Esophagus squamous epithelium (tissue), 4 donors: ENCODE measurements around the gene CNTNAP4.

Experiments
- POLR2A ChIP-seq, 4 donors: fragments of 450-650 bp; IDR thresholded peaks; one replicate each; pipeline ENCODE4 v1.6.1; 2017; ENCODE audit warnings: antibody characterized with exemption in 4 of 4, mild to moderate bottlenecking in 4 of 4, moderate library complexity in 3 of 4
- TF ChIP-seq, protein P1 (sequence below), 6 experiments: fragments of 450-650 bp in 4 of 6; fragments of 200-600 bp in 2 of 6; sonication (generic) in 2 of 6; IDR thresholded peaks; one replicate each; pipeline ENCODE4 v1.5.1; 2016 to 2019; ENCODE audit warnings: antibody characterized with exemption in 6 of 6, mild to moderate bottlenecking in 4 of 6, moderate library complexity in 4 of 6

DNA sequence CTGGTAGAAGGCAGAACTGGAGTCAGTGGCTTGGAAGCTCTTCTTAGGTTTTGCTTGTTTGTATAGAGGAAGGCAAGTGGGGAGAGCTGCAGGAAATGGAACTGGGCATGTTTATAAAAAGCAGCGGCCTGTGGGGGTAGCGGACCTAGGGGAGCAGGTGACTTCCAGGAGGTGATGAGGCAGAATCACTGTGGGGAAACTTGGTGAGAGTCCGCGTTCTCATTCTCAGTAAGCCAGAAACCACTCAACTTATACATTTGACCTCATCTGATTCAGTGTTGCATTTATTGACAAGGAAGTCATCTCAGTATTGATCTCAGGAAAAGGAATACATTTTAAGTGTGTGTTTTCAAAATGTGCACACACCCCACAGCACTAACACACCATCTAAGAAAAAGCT, 299.8 kb downstream of the CNTNAP4 start:
- TF ChIP-seq, protein P1, sequence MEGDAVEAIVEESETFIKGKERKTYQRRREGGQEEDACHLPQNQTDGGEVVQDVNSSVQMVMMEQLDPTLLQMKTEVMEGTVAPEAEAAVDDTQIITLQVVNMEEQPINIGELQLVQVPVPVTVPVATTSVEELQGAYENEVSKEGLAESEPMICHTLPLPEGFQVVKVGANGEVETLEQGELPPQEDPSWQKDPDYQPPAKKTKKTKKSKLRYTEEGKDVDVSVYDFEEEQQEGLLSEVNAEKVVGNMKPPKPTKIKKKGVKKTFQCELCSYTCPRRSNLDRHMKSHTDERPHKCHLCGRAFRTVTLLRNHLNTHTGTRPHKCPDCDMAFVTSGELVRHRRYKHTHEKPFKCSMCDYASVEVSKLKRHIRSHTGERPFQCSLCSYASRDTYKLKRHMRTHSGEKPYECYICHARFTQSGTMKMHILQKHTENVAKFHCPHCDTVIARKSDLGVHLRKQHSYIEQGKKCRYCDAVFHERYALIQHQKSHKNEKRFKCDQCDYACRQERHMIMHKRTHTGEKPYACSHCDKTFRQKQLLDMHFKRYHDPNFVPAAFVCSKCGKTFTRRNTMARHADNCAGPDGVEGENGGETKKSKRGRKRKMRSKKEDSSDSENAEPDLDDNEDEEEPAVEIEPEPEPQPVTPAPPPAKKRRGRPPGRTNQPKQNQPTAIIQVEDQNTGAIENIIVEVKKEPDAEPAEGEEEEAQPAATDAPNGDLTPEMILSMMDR (IDR thresholded peaks at IDR 0.05): no peak
- no peak for TF ChIP-seq POLR2A (IDR thresholded peaks at IDR 0.05)
